Amygdala (tissue), 56 donors: ENCODE results near the gene PHIP.
A peak's percentile ranks its signal among the peaks of the same experiment; 100 is the strongest.
"Not testable (repeated sequence)": the region's sequence is repeated elsewhere in the genome, so short reads cannot be mapped to it uniquely, and the experiment has no call there.

Source experiments
- DNase-seq, 56 donors: peaks; one replicate each; lab custom pipeline; 2025; lab: John Stamatoyannopoulos, UW

The PHIP gene

GRCh38 chr6:78942446-78942845 lies 135.6 kb downstream of the PHIP start:
- no peak for DNase-seq

DNA sequence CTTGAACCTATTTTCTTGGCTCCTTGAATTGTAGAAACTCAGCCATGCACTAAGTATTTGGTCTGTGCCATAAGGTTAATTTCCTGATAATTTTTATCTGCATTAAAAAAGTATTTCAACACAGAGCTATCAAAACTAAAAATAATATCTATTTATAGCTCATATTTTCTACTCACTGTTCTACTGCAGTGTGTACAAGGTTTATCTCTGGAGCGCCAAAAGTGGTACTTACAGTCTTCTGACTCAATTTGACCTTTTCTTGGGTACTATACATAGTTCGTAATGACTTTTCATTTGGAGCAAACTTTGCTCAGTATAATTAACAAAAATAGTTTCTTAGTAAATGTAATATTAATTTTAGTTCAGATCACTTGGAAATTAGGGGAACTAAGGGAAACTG lies 141.5 kb downstream of the PHIP start:
- no peak for DNase-seq

GRCh38 chr6:78935553-78935952 lies 142.5 kb downstream of the PHIP start:
- DNase-seq = no peak

DNA sequence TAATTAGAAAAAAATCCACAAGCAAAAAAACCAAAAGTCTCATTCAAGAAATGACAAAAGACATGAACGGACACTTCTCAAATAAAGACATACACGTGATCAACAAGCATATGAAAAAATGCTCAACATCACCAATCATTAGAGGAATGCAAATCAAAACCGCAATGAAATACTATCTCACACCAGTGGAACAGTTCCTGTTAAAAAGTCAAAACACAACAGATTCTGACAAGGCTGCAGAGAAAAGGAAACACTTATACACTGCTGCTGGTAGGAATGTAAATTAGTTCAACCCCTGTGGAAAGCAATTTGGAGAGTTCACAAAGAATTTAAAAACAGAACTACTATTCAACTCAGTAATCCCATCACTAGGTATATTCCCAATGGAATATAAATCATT lies 152.7 kb downstream of the PHIP start:
- DNase-seq = no peak

GRCh38 chr6:78921168-78921567 lies 156.9 kb downstream of the PHIP start:
- not testable (repeated sequence) for DNase-seq

DNA sequence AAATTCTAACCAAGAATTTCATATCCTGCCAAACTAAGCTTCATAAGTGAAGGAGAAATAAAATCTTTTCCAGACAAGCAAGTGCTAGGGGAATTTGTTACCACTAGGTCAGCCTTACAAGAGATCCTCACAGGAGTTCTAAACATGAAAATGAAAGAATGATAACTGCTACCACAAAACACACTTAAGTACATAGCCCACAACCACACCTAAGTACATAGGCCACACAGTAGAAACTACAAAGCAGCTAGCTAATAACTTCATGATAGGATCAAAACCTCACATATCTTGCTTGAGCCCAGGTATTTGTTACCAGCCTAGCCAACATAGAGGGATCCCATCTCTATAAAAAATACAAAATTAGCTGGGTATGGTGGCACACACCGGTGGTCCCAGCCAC lies 160.3 kb downstream of the PHIP start:
- DNase-seq = no peak

DNA sequence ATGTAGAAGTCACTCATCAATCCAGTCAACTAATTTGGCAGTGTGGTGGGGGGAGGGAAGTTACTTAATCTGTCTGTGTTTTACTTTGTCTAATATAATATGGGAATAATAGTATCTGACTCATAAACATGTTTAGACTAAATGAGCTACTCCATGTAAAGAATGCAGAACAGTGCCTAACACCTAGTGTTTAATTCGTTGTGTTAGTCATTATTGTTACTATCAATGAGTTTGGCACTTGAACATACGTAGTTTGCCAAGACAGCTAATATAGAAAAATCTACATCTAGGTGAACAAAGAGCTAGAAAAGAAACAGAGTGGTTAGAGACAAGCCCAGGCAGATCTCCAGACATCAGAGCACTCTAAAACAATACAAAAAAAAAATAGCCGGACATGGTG lies 161.6 kb downstream of the PHIP start:
- no peak for DNase-seq

- DNase-seq = no peak
Observed at GRCh38 chr6:78911218-78911940, 166.7 kb downstream of the PHIP start.

DNA sequence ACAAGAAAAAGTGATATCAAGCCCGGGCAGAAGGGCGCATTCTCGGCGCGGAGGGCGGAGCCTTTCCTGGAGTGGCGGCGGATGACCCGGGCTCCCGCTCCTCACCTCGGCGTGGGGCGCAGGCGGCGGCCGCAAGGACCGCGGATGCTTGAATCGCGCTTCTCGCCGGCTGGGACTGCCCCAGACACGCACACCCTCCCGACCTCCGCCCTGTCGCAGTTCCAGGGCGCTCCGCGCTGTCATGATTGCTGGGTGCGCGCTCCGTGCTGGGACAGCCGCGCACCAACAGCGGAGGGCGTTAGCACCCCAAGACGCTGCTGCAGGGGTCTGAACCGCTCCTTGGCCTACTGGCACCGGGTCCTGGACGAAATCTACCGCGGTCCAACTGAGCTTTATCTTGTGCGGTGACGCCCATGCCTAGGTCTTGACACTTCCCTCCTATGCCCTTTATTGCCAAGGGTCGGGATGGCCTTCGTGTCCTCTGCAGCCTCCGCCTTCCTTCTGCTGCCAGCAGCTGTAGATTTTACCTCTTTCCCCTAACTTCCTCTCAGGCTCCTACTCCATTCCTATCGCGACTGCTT lies 167.4 kb downstream of the PHIP start:
- DNase-seq = peak in 12 of 56 donors; percentile 4 to 40 (median 17)

DNA sequence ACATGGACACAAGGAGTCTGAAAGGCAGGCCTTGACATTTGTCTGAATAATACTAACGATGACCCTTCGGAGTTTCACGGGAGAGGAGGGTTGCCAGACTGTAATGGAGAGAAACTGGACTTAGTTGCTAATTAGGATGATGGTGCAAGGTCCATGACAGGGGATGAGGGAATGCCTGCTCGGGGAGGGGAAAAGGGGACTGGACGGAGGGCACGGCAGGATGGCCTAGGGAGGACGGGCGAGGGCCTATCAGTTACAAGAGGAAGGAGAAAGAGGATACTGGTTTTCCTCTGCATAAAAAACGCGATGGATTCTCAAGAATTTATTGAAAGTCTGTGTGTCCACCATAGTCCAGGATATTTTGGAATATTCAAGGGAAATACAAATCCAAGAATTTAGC lies 168.0 kb downstream of the PHIP start:
- DNase-seq = no peak

GRCh38 chr6:78909391-78909790 lies 168.7 kb downstream of the PHIP start:
- DNase-seq = no peak

DNA sequence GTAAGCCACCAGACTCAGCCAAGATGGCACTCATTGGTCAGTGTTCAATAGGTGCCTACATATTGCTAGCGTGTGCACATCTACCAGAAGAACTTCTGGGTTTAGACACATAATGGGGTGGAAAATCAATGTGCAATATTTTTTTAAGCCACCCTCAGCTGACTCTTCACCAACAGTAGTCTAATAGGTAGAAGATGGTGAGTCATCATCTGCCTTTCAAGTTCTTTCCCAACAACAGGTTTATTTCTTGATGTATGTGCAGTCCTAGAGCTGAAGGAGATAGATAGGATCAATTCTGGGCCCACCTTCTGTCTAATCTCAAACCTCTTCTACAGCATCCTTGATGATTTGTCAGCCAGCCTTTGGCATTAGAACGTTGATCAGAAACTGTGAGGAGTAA lies 169.4 kb downstream of the PHIP start:
- no peak for DNase-seq

- DNase-seq = no peak
Observed at GRCh38 chr6:78896227-78896626, 181.8 kb downstream of the PHIP start.

DNA sequence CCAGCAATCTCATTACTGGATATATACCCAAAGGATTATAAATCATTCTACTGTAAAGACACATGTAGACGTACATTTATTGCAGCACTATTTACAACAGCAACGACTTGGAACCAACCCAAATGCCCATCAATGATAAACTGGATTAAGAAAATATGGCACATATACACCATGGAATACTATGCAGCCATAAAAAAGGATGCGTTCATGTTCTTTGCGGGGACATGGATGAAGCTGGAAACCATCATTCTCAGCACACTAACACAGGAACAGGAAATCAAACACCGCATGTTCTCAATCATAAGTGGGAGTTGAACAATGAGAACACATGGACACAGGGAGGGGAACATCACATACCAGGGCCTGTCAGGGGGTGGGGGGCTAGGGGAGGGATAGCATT lies 188.2 kb downstream of the PHIP start:
- DNase-seq = not testable (repeated sequence)
